OCI-LY3 (cell line): ENCODE data around the gene MAPKAP1.

Experiments
- H2AFZ ChIP-seq: fragments of 200-600, 300-600 bp; shearing (Covaris generic); 2 replicates; pipeline ENCODE4 v1.6.0; 2014; ENCODE audit warnings: antibody characterized with exemption, low read depth, low read length
- H3K27ac ChIP-seq: fragments of 200-600, 300-600 bp; sonication (generic); 2 replicates; pipeline ENCODE4 v1.5.1; 2014; ENCODE audit warnings: mild to moderate bottlenecking, low read length, moderate library complexity, mixed read lengths
- H3K27me3 ChIP-seq: fragments of 200-600, 300-600 bp; sonication (generic); 2 replicates; pipeline ENCODE4 v1.6.1; 2014; ENCODE audit warnings: low read depth, low read length, mixed read lengths
- H3K36me3 ChIP-seq: fragments of 200-600, 300-600 bp; sonication (generic); replicated peaks from 2 replicates; pipeline ENCODE3; 2014; ENCODE audit warnings: low read depth, low read length, mixed read lengths
- H3K4me1 ChIP-seq: fragments of 300-600, 200-600 bp; sonication (generic); 2 replicates; pipeline ENCODE4 v1.6.1; 2014; ENCODE audit warnings: low read length, mixed read lengths
- H3K4me2 ChIP-seq: fragments of 200-600, 300-600 bp; sonication (generic); 2 replicates; pipeline ENCODE4 v1.6.1; 2014; ENCODE audit warnings: low read length, mixed read lengths
- H3K4me3 ChIP-seq: fragments of 300-600, 200-600 bp; sonication (generic); 2 replicates; pipeline ENCODE4 v1.5.1; 2014; ENCODE audit warnings: antibody characterized with exemption, mild to moderate bottlenecking, low read length, moderate library complexity
- H3K79me2 ChIP-seq: fragments of 300-600, 200-600 bp; shearing (Covaris generic); 2 replicates; pipeline ENCODE4 v1.6.1; 2014; ENCODE audit warnings: mild to moderate bottlenecking, low read length, mixed read lengths
- H3K9ac ChIP-seq: fragments of 300-600, 200-600 bp; shearing (Covaris generic); 2 replicates; pipeline ENCODE4 v1.6.0; 2014; ENCODE audit warnings: mild to moderate bottlenecking, low read length, moderate library complexity
- H3K9me3 ChIP-seq: fragments of 200-600, 300-600 bp; shearing (Covaris generic); 2 replicates; pipeline ENCODE4 v1.6.1; 2014; ENCODE audit warnings: low read length, mixed read lengths; ENCODE audit not compliant: insufficient read depth
- H4K20me1 ChIP-seq: fragments of 200-600, 300-600 bp; sonication (generic); 2 replicates; pipeline ENCODE4 v1.6.1; 2016; ENCODE audit warnings: low read length, mixed read lengths; ENCODE audit not compliant: insufficient read depth
- EZH2phosphoT487 ChIP-seq: fragments of 200-600 bp; shearing (Covaris generic); IDR thresholded peaks from 2 replicates; pipeline ENCODE4 v1.6.1; 2018; ENCODE audit warnings: antibody characterized with exemption, mixed run types, low read depth
- TF ChIP-seq, protein P1 (sequence below): fragments of 200-600, 300-600 bp; sonication (generic); IDR thresholded peaks from 2 replicates; pipeline ENCODE4 v1.5.1; 2014; ENCODE audit warnings: antibody characterized with exemption, low read length, low read depth

MAPKAP1 gene

DNA sequence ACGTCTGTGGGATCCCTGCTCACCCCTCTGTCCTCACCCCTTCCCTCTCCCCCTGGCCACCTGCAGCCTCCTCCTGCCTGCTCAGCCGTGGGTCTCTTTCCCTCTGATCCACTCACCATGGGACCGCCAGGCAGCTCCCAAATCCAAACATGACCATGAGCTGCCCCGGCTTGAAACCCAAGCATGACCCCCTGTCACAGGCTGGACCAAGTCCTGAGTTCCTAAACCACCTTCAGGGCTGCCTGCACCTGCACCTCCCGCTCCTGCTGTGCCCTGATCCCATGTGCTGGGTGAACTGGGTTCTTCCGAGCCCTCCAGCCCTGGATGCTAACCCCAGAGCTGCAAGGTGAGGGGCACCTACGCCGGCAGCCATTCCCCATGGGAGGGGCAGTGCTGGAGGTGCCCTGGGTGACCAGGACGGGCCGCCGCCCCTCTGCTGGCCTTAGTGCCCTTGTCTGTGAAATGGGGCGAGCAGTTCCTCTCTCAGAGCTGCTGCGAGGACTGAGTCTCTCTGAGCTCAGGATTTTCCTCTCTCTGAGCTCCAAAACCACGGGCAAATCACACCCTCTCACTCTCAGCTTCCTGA lies 295.7 kb downstream of the MAPKAP1 start:
- peaks cover 9% of the 10 kb centered on the region; the same call in 1 of the 2 replicates for H3K79me2 ChIP-seq
- H3K9me3 ChIP-seq, result no peaks in the 10 kb centered on the region
- peak overlapping the region; percentile 96 for H3K4me3 ChIP-seq
- TF ChIP-seq EZH2phosphoT487, result no peak
- TF ChIP-seq, protein P1, sequence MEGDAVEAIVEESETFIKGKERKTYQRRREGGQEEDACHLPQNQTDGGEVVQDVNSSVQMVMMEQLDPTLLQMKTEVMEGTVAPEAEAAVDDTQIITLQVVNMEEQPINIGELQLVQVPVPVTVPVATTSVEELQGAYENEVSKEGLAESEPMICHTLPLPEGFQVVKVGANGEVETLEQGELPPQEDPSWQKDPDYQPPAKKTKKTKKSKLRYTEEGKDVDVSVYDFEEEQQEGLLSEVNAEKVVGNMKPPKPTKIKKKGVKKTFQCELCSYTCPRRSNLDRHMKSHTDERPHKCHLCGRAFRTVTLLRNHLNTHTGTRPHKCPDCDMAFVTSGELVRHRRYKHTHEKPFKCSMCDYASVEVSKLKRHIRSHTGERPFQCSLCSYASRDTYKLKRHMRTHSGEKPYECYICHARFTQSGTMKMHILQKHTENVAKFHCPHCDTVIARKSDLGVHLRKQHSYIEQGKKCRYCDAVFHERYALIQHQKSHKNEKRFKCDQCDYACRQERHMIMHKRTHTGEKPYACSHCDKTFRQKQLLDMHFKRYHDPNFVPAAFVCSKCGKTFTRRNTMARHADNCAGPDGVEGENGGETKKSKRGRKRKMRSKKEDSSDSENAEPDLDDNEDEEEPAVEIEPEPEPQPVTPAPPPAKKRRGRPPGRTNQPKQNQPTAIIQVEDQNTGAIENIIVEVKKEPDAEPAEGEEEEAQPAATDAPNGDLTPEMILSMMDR, result no peak
- H3K9ac ChIP-seq, result peak overlapping the region; percentile 97
- no peak overlapping the region for H3K27ac ChIP-seq
- peak overlapping the region; percentile 88 for H3K4me2 ChIP-seq
- H3K27me3 ChIP-seq, result no peaks in the 10 kb centered on the region
- H3K4me1 ChIP-seq, result peaks cover 20% of the 10 kb centered on the region
- no peaks in the 10 kb centered on the region for H3K36me3 ChIP-seq
- H4K20me1 ChIP-seq, result no peaks in the 10 kb centered on the region
- H2AFZ ChIP-seq, result no peak overlapping the region

DNA sequence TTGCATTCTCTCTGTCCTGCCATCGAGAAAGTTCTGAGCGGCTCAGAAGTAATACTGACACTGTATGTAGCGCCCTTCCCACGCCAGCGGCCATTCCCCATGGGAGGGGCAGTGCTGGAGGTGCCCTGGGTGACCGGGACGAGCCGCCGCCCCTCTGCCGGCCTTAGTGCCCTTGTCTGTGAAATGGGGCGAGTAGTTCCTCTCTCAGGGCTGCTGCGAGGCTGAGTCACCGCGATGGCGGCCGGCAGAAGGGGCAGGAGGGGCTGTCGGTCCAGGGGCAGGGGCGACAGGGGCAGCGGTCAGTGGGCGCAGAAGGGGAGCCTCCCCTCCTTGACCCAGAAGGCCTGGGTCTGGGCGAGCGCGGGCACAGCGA lies 296.5 kb downstream of the MAPKAP1 start:
- Histone ChIP-seq H3K79me2 (peaks cover 9% of the 10 kb centered on the region; the same call in 1 of the 2 replicates), H3K4me1 (peaks cover 20% of the 10 kb centered on the region), H3K4me3 (peak overlapping the region; percentile 96), H3K27me3 (no peaks in the 10 kb centered on the region), H3K27ac (peak overlapping the region; percentile 66), H3K9me3 (no peaks in the 10 kb centered on the region), H3K9ac (peak overlapping the region; percentile 97), H3K4me2 (peak overlapping the region; percentile 88), H2AFZ (peak overlapping the region; percentile 93), H4K20me1 (no peaks in the 10 kb centered on the region), H3K36me3 (no peaks in the 10 kb centered on the region)
- TF ChIP-seq, protein P1, result no peak
- no peak for TF ChIP-seq EZH2phosphoT487

DNA sequence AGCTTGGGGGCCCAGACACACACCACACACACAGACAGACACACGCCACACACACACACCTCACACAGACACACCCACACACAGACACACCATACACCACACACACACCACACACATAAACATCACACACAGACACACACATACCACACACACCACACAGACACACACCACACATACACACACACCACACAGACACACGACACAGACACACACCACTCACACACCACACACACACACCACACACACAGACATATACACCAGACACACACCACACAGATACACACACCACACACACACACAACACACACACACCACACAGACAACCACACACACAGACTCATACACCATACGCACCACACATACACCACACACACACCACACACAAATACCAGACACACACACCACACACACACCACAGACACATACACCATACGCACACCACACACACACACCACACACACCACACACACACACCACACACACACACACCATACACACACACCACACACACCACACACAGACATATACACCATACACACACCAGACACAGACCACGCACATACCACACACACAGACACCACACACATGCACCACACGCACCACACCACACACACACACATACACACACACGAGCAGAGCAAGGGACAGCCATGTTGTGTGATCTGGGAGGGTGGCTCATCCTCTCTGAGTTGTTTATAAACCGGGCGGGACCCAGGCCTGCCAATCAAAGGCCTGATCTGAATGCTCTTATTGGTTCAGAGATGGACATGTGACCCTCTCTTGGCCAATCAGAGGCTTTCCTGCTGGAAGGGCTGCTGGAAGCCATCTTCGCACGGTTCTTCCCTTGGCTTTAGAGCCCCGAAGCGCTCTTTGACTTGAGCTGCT lies 297.1 kb downstream of the MAPKAP1 start:
- H3K36me3 ChIP-seq, result no peaks in the 10 kb centered on the region
- H3K4me2 ChIP-seq, result peak overlapping the region; percentile 88
- H3K79me2 ChIP-seq, result peaks cover 9% of the 10 kb centered on the region; the same call in 1 of the 2 replicates
- no peaks in the 10 kb centered on the region for H4K20me1 ChIP-seq
- H3K4me1 ChIP-seq, result peaks cover 20% of the 10 kb centered on the region
- H3K4me3 ChIP-seq, result peak overlapping the region; percentile 96
- TF ChIP-seq, protein P1, result no peak
- TF ChIP-seq EZH2phosphoT487, result no peak
- peak overlapping the region; percentile 97 for H3K9ac ChIP-seq
- no peaks in the 10 kb centered on the region for H3K27me3 ChIP-seq
- peak overlapping the region; percentile 66 for H3K27ac ChIP-seq
- peak overlapping the region; percentile 93 for H2AFZ ChIP-seq
- no peaks in the 10 kb centered on the region for H3K9me3 ChIP-seq

DNA sequence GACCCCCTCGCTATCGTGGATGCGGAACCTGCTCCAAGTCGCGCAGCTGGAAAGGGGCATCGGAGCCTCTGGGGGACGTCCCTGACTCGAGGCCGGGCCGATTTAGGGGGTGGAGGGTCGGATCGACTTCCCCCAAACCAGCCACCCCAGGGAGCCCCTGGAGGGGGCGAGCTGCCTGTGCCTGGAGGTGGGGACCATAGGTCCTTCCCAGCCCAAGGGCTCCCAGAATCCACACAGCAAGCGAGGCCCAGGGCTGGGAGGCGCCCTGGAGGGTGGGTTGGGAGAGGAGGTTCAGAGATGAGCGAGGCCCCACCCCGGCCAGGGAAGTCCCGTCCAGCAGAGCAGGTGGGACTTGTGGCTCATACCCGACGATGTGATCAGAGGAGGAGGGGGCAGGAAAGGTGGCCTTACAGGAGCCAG lies 297.8 kb downstream of the MAPKAP1 start:
- Histone ChIP-seq H3K27me3 (no peaks in the 10 kb centered on the region), H3K27ac (peak overlapping the region; percentile 66), H3K4me3 (peak overlapping the region; percentile 96), H2AFZ (no peak overlapping the region; the same call in 1 of the 2 replicates), H3K79me2 (peaks cover 9% of the 10 kb centered on the region; the same call in 1 of the 2 replicates), H3K9ac (peak overlapping the region; percentile 97; the same call in 1 of the 2 replicates), H3K9me3 (no peaks in the 10 kb centered on the region), H3K36me3 (no peaks in the 10 kb centered on the region), H3K4me1 (peaks cover 20% of the 10 kb centered on the region), H4K20me1 (no peaks in the 10 kb centered on the region), H3K4me2 (peak overlapping the region; percentile 88)
- TF ChIP-seq, protein P1, result no peak
